HG03558 (cell line): ENCODE data around the gene RTBDN.

ENCODE experiments used
- ATAC-seq: cut with Tn5 transposase; IDR thresholded peaks from one replicate; pipeline ENCODE4 v1.9.1; 2021; ENCODE audit warnings: moderate number of reproducible peaks; ENCODE audit not compliant: unreplicated experiment; ENCODE audit errors: extremely low read depth

Gene RTBDN

GRCh38 chr19:12783849-12784393 is 50.5 kb downstream of the RTBDN start:
- no peak for ATAC-seq

GRCh38 chr19:12783291-12783848 is 51.0 kb downstream of the RTBDN start:
- no peak for ATAC-seq

GRCh38 chr19:12782424-12783290 is 51.7 kb downstream of the RTBDN start:
- no peak for ATAC-seq

- no peak for ATAC-seq
Observed at GRCh38 chr19:12782174-12782423, 52.3 kb downstream of the RTBDN start.

GRCh38 chr19:12779162-12779993 is 55.0 kb downstream of the RTBDN start:
- ATAC-seq: no peak

- no peak for ATAC-seq
Observed at GRCh38 chr19:12778905-12779161, 55.5 kb downstream of the RTBDN start.

- ATAC-seq: no peak
Observed at GRCh38 chr19:12778017-12778904, 56.1 kb downstream of the RTBDN start.

GRCh38 chr19:12777217-12778016 is 57.0 kb downstream of the RTBDN start:
- ATAC-seq: no peak
